H1 (cell line): ENCODE measurements around the gene NAP1L5. TPM values are rescaled to one million over a fixed set of nuclear protein-coding genes. Genes with fewer than 3 reads are reported as not detected.

Source experiments
- CTCF ChIA-PET: fragments of 300-600 bp; sonication (Branson Sonifier 250); formaldehyde crosslinking; loops from one replicate; lab custom pipeline; 2021; ENCODE audit not compliant: partially characterized antibody; lab: Charles Lee
- POLR2A ChIA-PET: fragments of 300-600 bp; sonication (Branson Sonifier 250); formaldehyde crosslinking; loops from one replicate; lab custom pipeline; 2021; ENCODE audit warnings: inconsistent platforms; ENCODE audit not compliant: partially characterized antibody; lab: Charles Lee
- DNase-seq, 2 experiments: peaks; one replicate each; pipeline versions ENCODE4 v3.0.0 to v3.0.0-alpha.2; 2010 to 2022; ENCODE audit warnings: low spot score in 2 of 2, low read depth in 1 of 2, mixed read lengths in 1 of 2
- FAIRE-seq: peaks from 2 replicates; lab custom pipeline; 2011; peaks lifted over from hg19 to GRCh38; lab: Jason Lieb, UNC
- H2AFZ ChIP-seq: 2 replicates; pipeline ENCODE4 v1.8.1; 2012; ENCODE audit warnings: low read length, inconsistent platforms
- H2AK5ac ChIP-seq: 2 replicates; pipeline ENCODE4 v1.6.1; 2013; ENCODE audit warnings: low read depth, low read length
- H2BK120ac ChIP-seq: replicated peaks from 2 replicates; pipeline ENCODE3; 2013; ENCODE audit warnings: low read depth, low read length, inconsistent platforms
- H2BK12ac ChIP-seq: 2 replicates; pipeline ENCODE4 v1.6.1; 2013; ENCODE audit warnings: low read depth, low read length
- H2BK15ac ChIP-seq: 2 replicates; pipeline ENCODE4 v1.6.1; 2013; ENCODE audit warnings: low read length
- H2BK20ac ChIP-seq: 2 replicates; pipeline ENCODE4 v1.6.1; 2013; ENCODE audit warnings: low read length
- H2BK5ac ChIP-seq: 2 replicates; pipeline ENCODE4 v1.6.1; 2013; ENCODE audit warnings: low read depth, low read length
- H3K14ac ChIP-seq: 2 replicates; pipeline ENCODE4 v1.6.1; 2013; ENCODE audit warnings: inconsistent platforms; ENCODE audit not compliant: insufficient read length
- H3K18ac ChIP-seq: 2 replicates; pipeline ENCODE4 v1.6.1; 2013; ENCODE audit warnings: low read length; ENCODE audit errors: extremely low read depth
- H3K23ac ChIP-seq: 2 replicates; pipeline ENCODE4 v1.6.1; 2013; ENCODE audit warnings: inconsistent platforms; ENCODE audit not compliant: insufficient read length
- H3K23me2 ChIP-seq: 2 replicates; pipeline ENCODE4 v1.6.1; 2013; ENCODE audit warnings: low read depth, low read length
- H3K27ac ChIP-seq: 2 replicates; pipeline ENCODE4 v1.6.1; 2011; ENCODE audit warnings: low read depth, low read length, inconsistent platforms
- H3K27me3 ChIP-seq, 4 experiments: replicated peaks in 1 of 4; 1 replicate in 1 of 4; 2 replicates in 3 of 4; pipeline versions ENCODE4 v1.6.1 to v1.8.1; 2011 to 2013; ENCODE audit warnings: low read length in 3 of 4, mild to moderate bottlenecking in 3 of 4, inconsistent platforms in 2 of 4, mixed read lengths in 2 of 4, moderate library complexity in 1 of 4; ENCODE audit not compliant: control insufficient read depth in 3 of 4, insufficient read depth in 3 of 4; ENCODE audit errors: extremely low read depth in 1 of 4
- H3K36me3 ChIP-seq, 4 experiments: 2 replicates each; pipeline versions ENCODE4 v1.6.1 to v1.8.1; 2011 to 2013; ENCODE audit warnings: mild to moderate bottlenecking in 4 of 4, low read length in 3 of 4, moderate library complexity in 2 of 4, control low read depth in 1 of 4, inconsistent platforms in 1 of 4; ENCODE audit not compliant: insufficient read depth in 4 of 4, control insufficient read depth in 2 of 4
- H3K4ac ChIP-seq: replicated peaks from 2 replicates; pipeline ENCODE3; 2013; ENCODE audit warnings: low read length, low read depth, mixed read lengths, inconsistent platforms; ENCODE audit not compliant: insufficient read length
- H3K4me1 ChIP-seq, 4 experiments: replicated peaks in 1 of 4; 1 replicate in 1 of 4; 2 replicates in 3 of 4; pipeline versions ENCODE4 v1.6.1 to v1.8.1; 2011 to 2013; ENCODE audit warnings: low read length in 3 of 4, inconsistent platforms in 2 of 4, mixed read lengths in 1 of 4; ENCODE audit not compliant: insufficient read depth in 4 of 4, control insufficient read depth in 3 of 4
- H3K4me2 ChIP-seq, 2 experiments: 2 replicates each; pipeline versions ENCODE4 v1.6.1 to v1.8.1; 2011 to 2013; ENCODE audit warnings: low read depth in 2 of 2, low read length in 2 of 2, control low read depth in 1 of 2, inconsistent platforms in 1 of 2, mild to moderate bottlenecking in 1 of 2; ENCODE audit not compliant: insufficient read depth in 1 of 2
- H3K4me3 ChIP-seq, 4 experiments: fragments of 200-600, 300-600 bp in 1 of 4; sonication (generic), shearing (Covaris generic), sonication (Bioruptor Twin) in 1 of 4; 2 replicates each; pipeline versions ENCODE4 v1.5.1 to v1.8.1; 2011 to 2016; ENCODE audit warnings: low read length in 4 of 4, low read depth in 3 of 4, control low read depth in 2 of 4, inconsistent platforms in 2 of 4, mild to moderate bottlenecking in 2 of 4, mixed read lengths in 1 of 4, moderate library complexity in 1 of 4; ENCODE audit not compliant: insufficient read depth in 2 of 4; ENCODE audit errors: extremely low read depth in 1 of 4
- H3K56ac ChIP-seq: replicated peaks from 2 replicates; pipeline ENCODE3; 2013; ENCODE audit warnings: low read depth, mild to moderate bottlenecking, mixed read lengths, low read length, inconsistent platforms; ENCODE audit not compliant: insufficient read length
- H3K79me1 ChIP-seq: 2 replicates; pipeline ENCODE4 v1.6.1; 2013; ENCODE audit warnings: low read depth, low read length, control low read depth
- H3K79me2 ChIP-seq, 2 experiments: 2 replicates each; pipeline versions ENCODE4 v1.6.1 to v1.8.1; 2012 to 2013; ENCODE audit warnings: low read length in 2 of 2, mild to moderate bottlenecking in 2 of 2, inconsistent platforms in 1 of 2; ENCODE audit not compliant: insufficient read depth in 2 of 2, control insufficient read depth in 1 of 2
- H3K9ac ChIP-seq, 4 experiments: replicated peaks in 1 of 4; 1 replicate in 1 of 4; 2 replicates in 3 of 4; pipeline versions ENCODE4 v1.6.1 to v1.8.1; 2011 to 2013; ENCODE audit warnings: low read depth in 3 of 4, low read length in 3 of 4, control low read depth in 2 of 4, mild to moderate bottlenecking in 2 of 4, moderate library complexity in 2 of 4, inconsistent platforms in 1 of 4; ENCODE audit errors: extremely low read depth in 1 of 4
- H3K9me3 ChIP-seq, 2 experiments: 2 replicates each; pipeline versions ENCODE4 v1.6.1 to v1.8.1; 2012 to 2013; ENCODE audit warnings: mild to moderate bottlenecking in 2 of 2, moderate library complexity in 2 of 2, control low read depth in 1 of 2, inconsistent platforms in 1 of 2, low read depth in 1 of 2, low read length in 1 of 2, mixed read lengths in 1 of 2; ENCODE audit not compliant: insufficient read depth in 2 of 2
- H4K20me1 ChIP-seq, 2 experiments: replicated peaks in 1 of 2; 2 replicates each; pipeline versions ENCODE3 to v1.8.1; 2011 to 2013; ENCODE audit warnings: inconsistent platforms in 2 of 2, low read length in 2 of 2, mild to moderate bottlenecking in 1 of 2; ENCODE audit not compliant: insufficient read depth in 2 of 2, control insufficient read depth in 1 of 2
- H4K5ac ChIP-seq: 2 replicates; pipeline ENCODE4 v1.6.1; 2013; ENCODE audit warnings: low read length, low read depth, mixed read lengths, inconsistent platforms; ENCODE audit not compliant: insufficient read length
- H4K8ac ChIP-seq: 2 replicates; pipeline ENCODE4 v1.8.0; 2013; ENCODE audit warnings: mild to moderate bottlenecking, moderate library complexity, low read length, inconsistent platforms; ENCODE audit not compliant: insufficient read depth; ENCODE audit errors: extremely low read depth
- H4K91ac ChIP-seq: replicated peaks from 2 replicates; pipeline ENCODE3; 2013; ENCODE audit warnings: low read length, mixed read lengths, inconsistent platforms; ENCODE audit not compliant: insufficient read length
- E2F6 ChIP-seq: IDR thresholded peaks from 2 replicates; pipeline ENCODE4 v1.6.1; 2012; ENCODE audit warnings: inconsistent platforms
- GTF2F1 ChIP-seq: IDR thresholded peaks from 2 replicates; pipeline ENCODE4 v1.6.1; 2012; ENCODE audit warnings: low read depth, low read length, improper control_type of control experiment, borderline replicate concordance
- HDAC6 ChIP-seq: IDR thresholded peaks from one replicate; pipeline ENCODE4 v1.7.1; 2012; ENCODE audit warnings: low read depth, mild to moderate bottlenecking, inconsistent platforms, low read length, moderate library complexity
- JUND ChIP-seq: IDR thresholded peaks from 2 replicates; pipeline ENCODE4 v1.6.1; 2011; ENCODE audit warnings: mild to moderate bottlenecking, improper control_type of control experiment, low read length
- KDM1A ChIP-seq: fragments of 200-600, 300-600 bp; sonication (generic); IDR thresholded peaks from 2 replicates; pipeline ENCODE4 v1.7.1; 2016; ENCODE audit warnings: mild to moderate bottlenecking, low read length, borderline replicate concordance
- KDM4A ChIP-seq: IDR thresholded peaks from one replicate; pipeline ENCODE4 v1.7.1; 2012; ENCODE audit warnings: low read depth, mild to moderate bottlenecking, moderate library complexity, low read length, inconsistent platforms; ENCODE audit not compliant: severe bottlenecking
- RAD21 ChIP-seq, 2 experiments: IDR thresholded peaks in 1 of 2; conservative IDR thresholded peaks in 1 of 2; 2 replicates each; pipeline ENCODE4 v1.6.1; 2011; ENCODE audit warnings: low read depth in 2 of 2, low read length in 2 of 2, improper control_type of control experiment in 1 of 2, inconsistent platforms in 1 of 2, mild to moderate bottlenecking in 1 of 2, moderate library complexity in 1 of 2
- RNF2 ChIP-seq: fragments of 200-900, 300-1000 bp; sonication (generic); IDR thresholded peaks from 2 replicates; pipeline ENCODE4 v1.7.1; 2016; ENCODE audit warnings: borderline replicate concordance, low read depth, mild to moderate bottlenecking, antibody characterized with exemption, low read length; ENCODE audit not compliant: poor library complexity, severe bottlenecking; ENCODE audit errors: missing control alignments
- SIRT6 ChIP-seq: IDR thresholded peaks from one replicate; pipeline ENCODE4 v1.7.1; 2012; ENCODE audit warnings: low read length, inconsistent platforms
- SIX5 ChIP-seq: IDR thresholded peaks from 2 replicates; pipeline ENCODE4 v1.6.1; 2011; ENCODE audit warnings: mild to moderate bottlenecking, low read depth, low read length
- SP4 ChIP-seq: IDR thresholded peaks from 2 replicates; pipeline ENCODE4 v1.6.1; 2012; ENCODE audit warnings: low read length, inconsistent platforms
- SRF ChIP-seq: IDR thresholded peaks from 2 replicates; pipeline ENCODE4 v1.6.1; 2011; ENCODE audit warnings: mild to moderate bottlenecking, low read depth, low read length, moderate library complexity
- TAF1 ChIP-seq: IDR thresholded peaks from 2 replicates; pipeline ENCODE4 v1.6.1; 2011; ENCODE audit warnings: mild to moderate bottlenecking, low read depth, low read length
- TAF7 ChIP-seq: optimal IDR thresholded peaks from 2 replicates; pipeline ENCODE3; 2011; ENCODE audit warnings: low read depth, mild to moderate bottlenecking, inconsistent platforms, low read length, moderate library complexity, borderline replicate concordance
- WGBS, 2 experiments: shearing (Covaris generic) in 1 of 2; methylation state at CpG; one replicate each; pipeline versions ENCODE4 v1.1.6 to v1.1.7; 2013 to 2015; ENCODE audit warnings: low lambda C conversion rate in 2 of 2, mixed read lengths in 2 of 2, inconsistent platforms in 1 of 2, low coverage in 1 of 2, missing lambda C conversion rate in 1 of 2; ENCODE audit not compliant: insufficient replicate concordance in 2 of 2, insufficient coverage in 1 of 2, insufficient read length in 1 of 2; ENCODE audit errors: extremely low coverage in 1 of 2, missing lambda C conversion rate in 1 of 2; 5-methylcytosine and 5-hydroxymethylcytosine counted together
- polyA plus RNA-seq, 7 experiments: library from polyadenylated mRNA; depleted of rRNA in 3 of 7; stranded (reverse) in 5 of 7; unstranded in 2 of 7; fragments of >200 nt in 5 of 7; fragments of 200-250 nt in 2 of 7; gene quantifications; 1 replicate in 5 of 7; 2 replicates in 1 of 7; 4 replicates in 1 of 7; pipeline versions ENCODE4 v1.2.1 to v1.2.3, GENCODE V29; 2011 to 2013; ENCODE audit warnings: missing spikeins in 2 of 7, mixed read lengths in 2 of 7
- total RNA-seq: library from RNA; stranded (reverse); fragmentation: NEBNext Ultra II Directional; extraction: Animal tissue kit (Norgen Biotek cat#: 25700); gene quantifications from 2 replicates; pipeline ENCODE4 v1.2.1, GENCODE V29; 2021

The NAP1L5 gene
- total and polyA plus RNA-seq, 2 of the 8 experiments (the other 6 are each of a cell fraction or from before 2014, with no cell fraction given): 1.3 to 2.7 TPM

GRCh38 chr4:88674979-88675378 is 22.6 kb downstream of the NAP1L5 start:
- no peak overlapping the region for H3K23ac ChIP-seq
- ChIA-PET CTCF (interaction anchor here (1.0 to 3.6 kb wide), 3 partner anchors 11 to 31 kb away, joined by 5 to 29 read pairs (median 10); no protein-coding TSS in a partner anchor), POLR2A (no interaction called here)
- no peak overlapping the region for H3K27ac ChIP-seq
- H3K4ac ChIP-seq: no peak overlapping the region
- no peak for FAIRE-seq
- H4K91ac ChIP-seq: no peak overlapping the region
- no peaks in the 10 kb centered on the region for H3K79me1 ChIP-seq
- no peaks in the 10 kb centered on the region for H3K9me3 ChIP-seq
- no peak overlapping the region for H2AFZ ChIP-seq
- H3K79me2 ChIP-seq: no peaks in the 10 kb centered on the region
- H4K5ac ChIP-seq: no peak overlapping the region
- no peak overlapping the region for H2BK15ac ChIP-seq
- no peak overlapping the region for H3K4me3 ChIP-seq
- H3K18ac ChIP-seq: no peak overlapping the region
- H2BK5ac ChIP-seq: no peak overlapping the region
- H2BK20ac ChIP-seq: no peak overlapping the region
- H3K9ac ChIP-seq: no peak overlapping the region
- H2BK12ac ChIP-seq: no peak overlapping the region
- no peaks in the 10 kb centered on the region for H4K20me1 ChIP-seq
- no peak overlapping the region for H3K56ac ChIP-seq
- no peak overlapping the region for H3K4me2 ChIP-seq
- H3K14ac ChIP-seq: no peak overlapping the region
- H4K8ac ChIP-seq: no peak overlapping the region
- H3K23me2 ChIP-seq: no peaks in the 10 kb centered on the region
- no peaks in the 10 kb centered on the region for H3K27me3 ChIP-seq
- no peak for DNase-seq
- no peak overlapping the region for H2BK120ac ChIP-seq
- no peak overlapping the region for H2AK5ac ChIP-seq
- no peaks in the 10 kb centered on the region for H3K4me1 ChIP-seq
- 76% methylated on average over 2 of the region's 2 CpGs; no CpG with 5 or more reads in 1 of the 2 experiments for WGBS, 2 experiments
- no peaks in the 10 kb centered on the region for H3K36me3 ChIP-seq
- TF ChIP-seq SRF (no peak), JUND (no peak), SP4 (no peak), SIRT6 (no peak), TAF1 (no peak), HDAC6 (no peak), TAF7 (no peak), RNF2 (no peak), KDM1A (no peak), SIX5 (no peak), KDM4A (no peak), GTF2F1 (no peak), RAD21 (IDR thresholded peaks at IDR 0.05 in 1 of 2, conservative IDR thresholded peaks at IDR 0.05 in 1 of 2; ENCODE audit: low read depth in 2 of 2, low read length in 2 of 2) (no peak), E2F6 (no peak)
